ENCODE results near the gene IQSEC1. TPM values are rescaled to one million over a fixed set of nuclear protein-coding genes. Genes with fewer than 3 reads are reported as not detected.

The IQSEC1 gene
- total RNA-seq, 4 donors from 2014 or later: 33.6 to 72.0 (median 55.9) TPM

- DNase-seq (ENCODE audit: low spot score) (no peak), ATAC-seq (ENCODE audit: low FRiP score) (no peak)
- no peak for TF ChIP-seq CTCF (IDR thresholded peaks at IDR 0.05)
Measured at GRCh38 chr3:13083898-13084297, 10.7 kb upstream of the IQSEC1 start.

GRCh38 chr3:13083254-13083653 is 10.0 kb upstream of the IQSEC1 start:
- DNase-seq (ENCODE audit: low spot score) (no peak), ATAC-seq (ENCODE audit: low FRiP score) (no peak)
- no peak for TF ChIP-seq CTCF (IDR thresholded peaks at IDR 0.05)

- ATAC-seq (ENCODE audit: low FRiP score): no peak
- no peak for DNase-seq (ENCODE audit: low spot score)
- no peak for TF ChIP-seq CTCF (IDR thresholded peaks at IDR 0.05)
Measured at GRCh38 chr3:13082677-13083076, 9.4 kb upstream of the IQSEC1 start.

GRCh38 chr3:13081603-13082360 is 8.6 kb upstream of the IQSEC1 start:
- ATAC-seq (ENCODE audit: low FRiP score): no peak
- no peak for DNase-seq (ENCODE audit: low spot score)
- TF ChIP-seq CTCF (IDR thresholded peaks at IDR 0.05): no peak

- TF ChIP-seq CTCF (IDR thresholded peaks at IDR 0.05): no peak
- ATAC-seq (ENCODE audit: low FRiP score) (no peak), DNase-seq (ENCODE audit: low spot score) (no peak)
Measured at GRCh38 chr3:13080591-13080990, 7.4 kb upstream of the IQSEC1 start.

- TF ChIP-seq CTCF (IDR thresholded peaks at IDR 0.05): no peak
- DNase-seq (ENCODE audit: low spot score) (no peak), ATAC-seq (ENCODE audit: low FRiP score) (no peak)
Measured at GRCh38 chr3:13080026-13080425, 6.8 kb upstream of the IQSEC1 start.

GRCh38 chr3:13079510-13079909 is 6.3 kb upstream of the IQSEC1 start:
- no peak for DNase-seq (ENCODE audit: low spot score)
- no peak for ATAC-seq (ENCODE audit: low FRiP score)
- no peak for TF ChIP-seq CTCF (IDR thresholded peaks at IDR 0.05)

Measured in omental fat pad (tissue), 4 donors.